Osteocyte (in vitro differentiated cells): ENCODE results near the gene FAM234B. TPM values are rescaled to one million over a fixed set of nuclear protein-coding genes. Genes with fewer than 3 reads are reported as not detected.

Source experiments
- DNase-seq: peaks from one replicate; pipeline ENCODE4 v3.0.0; 2021; ENCODE audit warnings: mixed read lengths; ENCODE audit not compliant: unreplicated experiment; ENCODE audit errors: extremely low spot score
- H3K27ac Mint-ChIP-seq: one replicate; pipeline ENCODE4 v1.8.0; 2021; ENCODE audit warnings: mild to moderate bottlenecking, mixed read lengths; ENCODE audit not compliant: unreplicated experiment
- H3K27me3 Mint-ChIP-seq: one replicate; pipeline ENCODE4 v1.8.0; 2021; ENCODE audit warnings: mixed read lengths; ENCODE audit not compliant: unreplicated experiment
- H3K36me3 Mint-ChIP-seq: one replicate; pipeline ENCODE4 v1.8.0; 2021; ENCODE audit warnings: mixed read lengths; ENCODE audit not compliant: unreplicated experiment
- H3K4me1 Mint-ChIP-seq: one replicate; pipeline ENCODE4 v1.8.0; 2021; ENCODE audit warnings: mixed read lengths; ENCODE audit not compliant: unreplicated experiment
- H3K4me3 Mint-ChIP-seq: one replicate; pipeline ENCODE4 v1.8.0; 2021; ENCODE audit warnings: mild to moderate bottlenecking, moderate library complexity, mixed read lengths; ENCODE audit not compliant: unreplicated experiment
- H3K9me3 Mint-ChIP-seq: one replicate; pipeline ENCODE4 v1.8.0; 2021; ENCODE audit warnings: mixed read lengths; ENCODE audit not compliant: unreplicated experiment
- total RNA-seq: library from RNA; stranded (reverse); gene quantifications from 2 replicates; pipeline ENCODE4 v1.2.1, GENCODE V29; 2021
- TF ChIP-seq, protein P1 (sequence below): fragments of 200-600 bp; sonication (generic); IDR thresholded peaks from 2 replicates; pipeline ENCODE4 v1.5.0; 2021; ENCODE audit warnings: antibody characterized with exemption, mild to moderate bottlenecking, moderate library complexity

FAM234B gene
- total RNA-seq, 1 donor from 2014 or later, result 5.0 TPM

DNA sequence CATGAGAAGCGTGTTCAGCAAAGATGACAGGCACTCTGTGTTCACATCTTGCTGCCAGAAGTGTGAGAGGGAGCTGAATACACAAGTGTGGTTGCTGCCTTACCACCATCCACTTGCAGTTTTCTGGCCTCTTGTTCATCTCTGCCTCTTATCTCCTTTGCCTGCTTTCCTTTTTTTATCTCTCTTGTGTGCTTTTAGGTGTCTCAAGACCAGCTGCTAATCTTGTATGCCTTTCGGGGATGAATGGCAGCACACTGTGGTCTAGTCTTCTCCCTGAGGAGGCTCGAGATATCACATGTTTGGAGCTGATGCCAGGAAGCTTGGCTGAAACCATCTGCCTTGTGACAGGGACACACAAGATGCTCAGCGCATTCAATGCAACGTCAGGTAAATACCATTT lies 17.2 kb downstream of the FAM234B start:
- H3K36me3 Mint-ChIP-seq, result peaks cover 17% of the 10 kb centered on the region
- peak; percentile 19 for DNase-seq
- H3K4me1 Mint-ChIP-seq, result no peaks in the 10 kb centered on the region
- no peaks in the 10 kb centered on the region for H3K9me3 Mint-ChIP-seq
- H3K27ac Mint-ChIP-seq, result no peak overlapping the region
- H3K4me3 Mint-ChIP-seq, result no peak overlapping the region
- H3K27me3 Mint-ChIP-seq, result no peaks in the 10 kb centered on the region
- TF ChIP-seq, protein P1, sequence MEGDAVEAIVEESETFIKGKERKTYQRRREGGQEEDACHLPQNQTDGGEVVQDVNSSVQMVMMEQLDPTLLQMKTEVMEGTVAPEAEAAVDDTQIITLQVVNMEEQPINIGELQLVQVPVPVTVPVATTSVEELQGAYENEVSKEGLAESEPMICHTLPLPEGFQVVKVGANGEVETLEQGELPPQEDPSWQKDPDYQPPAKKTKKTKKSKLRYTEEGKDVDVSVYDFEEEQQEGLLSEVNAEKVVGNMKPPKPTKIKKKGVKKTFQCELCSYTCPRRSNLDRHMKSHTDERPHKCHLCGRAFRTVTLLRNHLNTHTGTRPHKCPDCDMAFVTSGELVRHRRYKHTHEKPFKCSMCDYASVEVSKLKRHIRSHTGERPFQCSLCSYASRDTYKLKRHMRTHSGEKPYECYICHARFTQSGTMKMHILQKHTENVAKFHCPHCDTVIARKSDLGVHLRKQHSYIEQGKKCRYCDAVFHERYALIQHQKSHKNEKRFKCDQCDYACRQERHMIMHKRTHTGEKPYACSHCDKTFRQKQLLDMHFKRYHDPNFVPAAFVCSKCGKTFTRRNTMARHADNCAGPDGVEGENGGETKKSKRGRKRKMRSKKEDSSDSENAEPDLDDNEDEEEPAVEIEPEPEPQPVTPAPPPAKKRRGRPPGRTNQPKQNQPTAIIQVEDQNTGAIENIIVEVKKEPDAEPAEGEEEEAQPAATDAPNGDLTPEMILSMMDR, result no peak

DNA sequence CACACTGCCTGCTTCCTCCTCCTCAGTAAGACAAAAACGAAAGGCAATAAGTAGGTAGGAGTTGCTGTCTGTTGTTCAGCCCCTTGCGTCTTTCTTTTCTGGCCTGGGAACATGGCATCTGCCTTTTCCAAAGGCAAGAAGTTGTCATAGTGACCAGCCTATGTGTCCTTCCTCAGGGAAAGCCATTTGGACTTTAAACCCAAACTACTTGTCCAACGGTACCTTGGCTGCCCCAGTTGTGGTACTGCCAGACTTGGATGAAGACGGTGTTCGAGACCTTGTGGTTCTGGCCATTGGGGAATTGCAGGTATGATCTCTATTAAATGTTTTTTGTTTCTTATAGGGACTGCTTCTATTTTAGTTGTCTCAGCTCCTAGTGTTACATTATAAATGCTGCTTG lies 18.5 kb downstream of the FAM234B start:
- H3K4me3 Mint-ChIP-seq, result no peak overlapping the region
- peaks cover 20% of the 10 kb centered on the region for H3K36me3 Mint-ChIP-seq
- TF ChIP-seq, protein P1, result no peak
- no peaks in the 10 kb centered on the region for H3K27me3 Mint-ChIP-seq
- H3K4me1 Mint-ChIP-seq, result no peaks in the 10 kb centered on the region
- H3K9me3 Mint-ChIP-seq, result no peaks in the 10 kb centered on the region
- no peak overlapping the region for H3K27ac Mint-ChIP-seq
- DNase-seq, result peak; percentile 17

DNA sequence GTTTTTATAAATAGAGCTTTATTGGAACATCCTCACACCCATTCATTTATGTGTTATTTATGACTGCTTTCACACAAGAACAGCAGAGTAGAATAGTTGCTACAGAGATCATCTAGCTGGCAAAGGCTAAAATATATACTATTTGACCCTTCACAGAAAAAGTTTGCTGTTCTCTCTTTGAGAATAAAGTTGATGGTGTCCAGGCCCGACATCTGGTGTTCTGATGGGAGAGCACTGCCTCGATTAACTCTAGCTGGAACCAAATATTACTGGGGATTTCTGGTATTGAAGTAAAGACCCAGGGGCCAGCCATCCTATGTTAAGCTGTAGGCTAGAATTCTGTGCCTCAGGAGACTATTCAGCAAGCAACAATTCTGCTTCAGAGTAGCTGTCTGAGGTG lies 21.8 kb downstream of the FAM234B start:
- DNase-seq, result no peak
- Mint-ChIP-seq H3K36me3 (peaks cover 17% of the 10 kb centered on the region), H3K4me3 (no peak overlapping the region), H3K27ac (no peak overlapping the region), H3K4me1 (peaks cover 5% of the 10 kb centered on the region), H3K27me3 (no peaks in the 10 kb centered on the region), H3K9me3 (no peaks in the 10 kb centered on the region)
- TF ChIP-seq, protein P1, result no peak

DNA sequence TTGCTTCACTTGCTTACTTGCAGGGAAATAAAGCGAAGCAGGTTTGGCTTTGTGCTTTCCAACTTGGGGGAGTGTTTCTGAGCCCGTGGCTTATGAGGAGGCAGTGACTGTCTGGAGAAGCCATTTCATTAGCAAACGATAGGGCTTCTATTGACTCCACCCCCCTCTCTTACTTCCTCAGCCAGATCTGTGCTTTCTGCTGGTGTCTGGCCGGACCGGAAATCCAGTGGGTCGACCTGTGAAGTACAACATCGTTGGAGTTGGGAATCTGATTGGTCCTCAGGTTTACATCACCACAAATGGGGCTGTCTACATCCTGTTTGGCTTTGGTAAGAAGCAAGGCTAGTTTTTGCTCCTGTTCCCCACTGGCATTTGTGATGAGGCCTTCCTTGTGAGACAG lies 22.3 kb downstream of the FAM234B start:
- Mint-ChIP-seq H3K9me3 (no peaks in the 10 kb centered on the region), H3K36me3 (peaks cover 20% of the 10 kb centered on the region)

DNA sequence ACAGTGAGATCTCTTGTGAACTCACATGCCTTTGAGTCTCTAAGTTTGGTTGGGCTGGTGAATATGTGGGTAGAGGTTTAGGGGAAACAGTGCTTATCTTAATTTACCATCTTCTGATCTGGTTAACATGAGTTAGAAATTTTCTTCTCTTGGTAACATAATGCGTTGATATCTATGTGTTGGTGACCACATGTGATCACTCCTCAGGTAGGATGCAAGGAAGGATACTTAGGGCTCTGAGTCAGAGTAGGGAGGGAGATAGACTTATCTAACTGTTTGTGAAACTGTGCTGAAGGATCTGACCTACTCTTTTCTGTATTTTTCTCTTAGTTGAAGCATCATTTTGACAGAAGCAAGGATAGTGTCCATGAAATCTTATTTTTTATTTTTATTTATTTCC lies 23.1 kb downstream of the FAM234B start:
- no peak for DNase-seq
- TF ChIP-seq, protein P1, result no peak
- no peak overlapping the region for H3K4me3 Mint-ChIP-seq
- peaks cover 16% of the 10 kb centered on the region for H3K36me3 Mint-ChIP-seq
- no peaks in the 10 kb centered on the region for H3K27me3 Mint-ChIP-seq
- no peak overlapping the region for H3K27ac Mint-ChIP-seq
- peaks cover 5% of the 10 kb centered on the region for H3K4me1 Mint-ChIP-seq
- no peaks in the 10 kb centered on the region for H3K9me3 Mint-ChIP-seq

More for the DNA sequence above, 22.3 kb downstream of the FAM234B start:
- no peak overlapping the region for H3K27ac Mint-ChIP-seq
- H3K4me1 Mint-ChIP-seq, result peaks cover 5% of the 10 kb centered on the region
- H3K27me3 Mint-ChIP-seq, result no peaks in the 10 kb centered on the region
- DNase-seq, result peak; percentile 38
- TF ChIP-seq, protein P1, result no peak
- no peak overlapping the region for H3K4me3 Mint-ChIP-seq
